HG03045 (cell line): ENCODE measurements around the gene PLSCR5.

ENCODE experiments used
- ATAC-seq: cut with Tn5 transposase; IDR thresholded peaks from one replicate; pipeline ENCODE4 v1.9.1; 2021; ENCODE audit warnings: mild to moderate bottlenecking, moderate library complexity; ENCODE audit not compliant: unreplicated experiment

Gene PLSCR5

GRCh38 chr3:146605106-146605505, at the start of gene PLSCR5:
Gene PLSCR5 (minus strand): TSS chr3:146605346. CDS start chr3:146605212, 134 bp downstream.
- ATAC-seq: no peak

- ATAC-seq: no peak
These were observed 48.8 kb upstream of the PLSCR5 start for GRCh38 chr3:146653978-146654377.

- no peak for ATAC-seq
These were observed 45.7 kb upstream of the PLSCR5 start for GRCh38 chr3:146650691-146651442.

- no peak for ATAC-seq
These were observed 41.1 kb upstream of the PLSCR5 start for GRCh38 chr3:146646261-146646660.

- ATAC-seq: peak; percentile 62
These were observed 36.1 kb upstream of the PLSCR5 start for GRCh38 chr3:146640955-146641867.

GRCh38 chr3:146640361-146640760, 35.2 kb upstream of the PLSCR5 start:
- no peak for ATAC-seq

- no peak for ATAC-seq
These were observed 33.6 kb upstream of the PLSCR5 start for GRCh38 chr3:146638718-146639117.

- no peak for ATAC-seq
These were observed 32.7 kb upstream of the PLSCR5 start for GRCh38 chr3:146637871-146638270.

- no peak for ATAC-seq
These were observed 31.7 kb upstream of the PLSCR5 start for GRCh38 chr3:146636881-146637280.

- no peak for ATAC-seq
These were observed 29.2 kb upstream of the PLSCR5 start for GRCh38 chr3:146634346-146634745.

GRCh38 chr3:146628671-146629070, 23.5 kb upstream of the PLSCR5 start:
- no peak for ATAC-seq

GRCh38 chr3:146626403-146627122, 21.4 kb upstream of the PLSCR5 start:
- ATAC-seq: no peak

GRCh38 chr3:146625186-146625775, 20.1 kb upstream of the PLSCR5 start:
- ATAC-seq: no peak

- ATAC-seq: no peak
These were observed 16.6 kb upstream of the PLSCR5 start for GRCh38 chr3:146621723-146622122.

- ATAC-seq: no peak
These were observed 6.9 kb upstream of the PLSCR5 start for GRCh38 chr3:146612015-146612414.

GRCh38 chr3:146611096-146611495, 6.0 kb upstream of the PLSCR5 start:
- ATAC-seq: no peak

- no peak for ATAC-seq
These were observed 6.6 kb downstream of the PLSCR5 start for GRCh38 chr3:146598535-146598934.

GRCh38 chr3:146594843-146595482, 10.2 kb downstream of the PLSCR5 start:
- ATAC-seq: no peak

- no peak for ATAC-seq
These were observed 11.4 kb downstream of the PLSCR5 start for GRCh38 chr3:146593776-146594175.

GRCh38 chr3:146590521-146590920, 14.6 kb downstream of the PLSCR5 start:
- ATAC-seq: no peak
